Islet of Langerhans (tissue), 1 donor: ENCODE measurements around the gene RGL3.
"Not testable (repeated sequence)": the region's sequence is repeated elsewhere in the genome, so short reads cannot be mapped to it uniquely, and the experiment has no call there.

Experiments used
- FAIRE-seq: peaks from one replicate; lab custom pipeline; 2011; peaks lifted over from hg19 to GRCh38; lab: Jason Lieb, UNC

RGL3 gene

DNA sequence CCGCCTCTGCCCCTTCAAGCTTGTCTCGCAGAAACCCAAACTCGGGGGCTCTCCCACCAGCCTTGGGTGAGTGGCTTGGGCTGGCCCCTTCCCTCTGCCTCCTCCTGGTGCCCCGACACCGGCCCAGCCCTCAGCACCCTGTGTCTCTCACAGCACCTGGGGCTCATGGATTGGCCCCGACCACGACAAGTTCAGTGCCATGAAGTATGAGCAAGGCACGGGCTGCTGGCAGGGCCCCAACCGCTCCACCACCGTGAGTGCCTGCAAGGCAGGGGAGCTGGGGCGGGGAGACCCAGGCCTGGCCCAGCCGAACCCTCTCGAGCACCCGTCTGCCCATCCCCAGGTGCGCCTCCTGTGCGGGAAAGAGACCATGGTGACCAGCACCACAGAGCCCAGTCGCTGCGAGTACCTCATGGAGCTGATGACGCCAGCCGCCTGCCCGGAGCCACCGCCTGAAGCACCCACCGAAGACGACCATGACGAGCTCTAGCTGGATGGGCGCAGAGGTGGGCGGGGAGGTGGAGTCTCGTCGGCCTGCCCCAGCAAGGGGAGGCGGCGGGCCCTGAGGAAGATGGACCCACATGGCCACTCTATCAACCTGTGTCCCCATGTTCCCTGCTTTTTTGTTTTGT, 29.9 kb upstream of the RGL3 start:
- no peak for FAIRE-seq

DNA sequence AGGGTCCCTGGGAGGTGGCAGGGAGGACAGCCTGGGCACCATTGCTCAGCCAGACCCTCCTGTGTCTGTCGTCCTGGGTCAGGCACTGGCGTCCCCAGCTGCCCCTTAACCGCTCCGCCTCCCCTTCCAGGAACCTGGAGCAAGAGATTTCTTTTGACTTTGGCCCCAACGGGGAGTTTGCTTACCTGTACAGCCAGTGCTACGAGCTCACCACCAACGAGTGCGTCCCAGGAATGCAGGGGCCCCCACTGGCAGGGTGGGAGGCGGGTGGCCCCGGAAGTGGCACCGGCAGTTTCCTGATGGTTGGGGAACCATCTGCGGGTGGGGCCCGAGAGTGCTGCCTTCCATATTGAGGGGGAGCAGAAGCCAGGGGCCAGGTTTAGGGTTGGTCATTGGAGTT, 29.3 kb upstream of the RGL3 start:
- FAIRE-seq, result no peak

DNA sequence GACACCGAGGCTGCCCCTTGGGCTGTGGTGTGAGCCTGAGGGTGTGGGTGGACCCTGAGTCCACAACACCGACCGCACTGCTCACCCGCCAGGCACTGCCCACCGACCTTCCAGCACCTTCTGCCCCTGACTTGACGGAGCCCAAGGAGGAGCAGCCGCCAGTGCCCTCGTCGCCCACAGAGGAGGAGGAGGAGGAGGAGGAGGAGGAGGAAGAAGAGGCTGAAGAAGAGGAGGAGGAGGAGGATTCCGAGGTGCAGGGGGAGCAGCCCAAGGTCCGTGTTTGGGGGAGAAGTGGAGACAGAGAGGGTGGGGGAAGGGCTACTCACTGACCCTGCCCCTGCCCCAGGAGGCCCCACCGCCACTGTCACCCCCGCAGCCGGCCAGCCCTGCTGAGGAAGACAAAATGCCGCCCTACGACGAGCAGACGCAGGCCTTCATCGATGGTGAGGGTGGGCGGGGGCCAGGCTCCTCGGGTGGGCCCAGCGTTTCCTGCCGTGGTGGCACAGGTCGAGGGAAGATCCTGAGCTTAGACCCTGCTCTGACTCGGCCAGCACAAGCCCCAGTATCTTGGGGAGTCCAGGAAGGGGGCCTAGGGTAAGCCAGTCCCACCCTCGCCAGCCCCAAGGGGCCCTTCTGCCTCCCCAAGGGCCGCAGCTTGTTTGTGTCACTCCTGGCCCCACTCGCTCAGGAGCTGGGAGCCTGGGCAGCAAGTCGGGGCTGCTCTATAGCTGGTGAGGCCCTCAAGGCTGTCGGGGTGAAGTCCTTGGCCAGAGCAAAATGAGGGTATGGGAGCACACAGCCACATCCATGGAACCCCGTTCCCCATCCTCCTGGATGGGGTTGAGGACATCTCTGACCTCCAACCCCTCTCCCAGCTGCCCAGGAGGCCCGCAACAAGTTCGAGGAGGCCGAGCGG, 28.5 kb upstream of the RGL3 start:
- no peak for FAIRE-seq

DNA sequence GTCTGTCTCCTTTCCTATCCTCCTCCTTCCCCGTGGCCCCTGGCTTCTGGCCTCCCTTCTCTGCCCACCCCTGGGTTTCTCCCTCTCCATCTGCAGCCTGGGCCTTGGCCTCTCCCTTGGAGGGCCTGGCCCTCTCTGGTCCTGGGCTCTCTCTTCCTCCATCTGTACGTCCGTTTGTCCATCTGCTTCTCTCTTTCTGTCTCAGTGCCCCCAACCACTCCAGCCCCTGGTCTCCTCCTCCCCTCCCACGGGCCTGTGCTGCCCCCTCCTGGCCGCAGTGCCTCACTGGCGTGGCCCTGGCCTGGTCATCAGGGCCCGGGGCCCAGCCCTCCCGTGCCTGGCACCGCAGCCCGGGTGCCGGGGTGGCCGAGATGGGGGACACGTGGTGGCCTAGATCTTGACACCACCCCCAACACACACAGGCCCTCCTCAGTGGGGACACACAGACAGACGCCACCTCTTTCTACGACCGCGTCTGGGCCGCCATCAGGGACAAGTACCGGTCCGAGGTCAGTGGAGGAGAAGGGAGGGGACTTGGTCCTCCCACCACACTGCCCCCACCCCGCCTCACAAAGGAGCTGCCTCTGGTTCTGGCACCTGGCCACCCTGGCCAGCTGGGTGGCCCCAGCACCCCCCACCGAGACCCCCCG, 27.7 kb upstream of the RGL3 start:
- FAIRE-seq, result no peak

DNA sequence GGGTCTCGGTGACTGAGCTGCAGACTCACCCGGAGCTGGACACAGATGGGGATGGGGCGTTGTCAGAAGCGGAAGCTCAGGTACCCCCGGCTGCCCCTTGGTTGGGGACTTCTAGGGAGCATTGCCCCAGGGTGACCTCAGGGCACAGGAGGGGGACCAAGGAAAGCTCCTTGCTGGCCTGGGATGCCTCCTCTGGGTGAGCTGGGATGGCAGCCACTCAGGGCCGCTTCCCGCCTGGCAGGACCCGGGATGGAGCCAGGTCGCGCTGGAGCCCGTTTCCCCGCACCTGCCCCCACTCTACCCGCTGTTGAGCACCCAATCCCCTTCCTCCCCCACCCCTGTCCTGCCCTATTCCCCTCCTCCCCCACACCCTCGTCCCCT, 27.1 kb upstream of the RGL3 start:
- FAIRE-seq, result no peak

DNA sequence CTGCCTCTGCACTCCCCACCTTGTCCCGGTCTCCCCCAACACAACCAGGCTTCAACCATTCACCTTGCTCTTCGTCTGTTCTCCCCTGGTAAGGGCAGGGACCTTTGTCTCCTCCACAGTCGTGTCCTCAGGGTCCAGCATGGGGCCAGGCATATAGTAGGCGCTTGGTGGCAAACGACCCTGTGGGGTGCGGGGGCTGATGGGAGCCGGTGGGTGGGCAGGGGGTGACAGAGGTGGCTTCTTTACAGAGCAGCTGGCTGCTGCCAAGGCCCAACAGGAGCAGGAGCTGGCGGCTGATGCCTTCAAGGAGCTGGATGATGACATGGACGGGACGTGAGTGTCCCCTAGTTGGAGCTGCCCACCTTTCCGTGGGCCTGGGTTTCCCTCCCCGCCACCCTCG, 26.0 kb upstream of the RGL3 start:
- no peak for FAIRE-seq

DNA sequence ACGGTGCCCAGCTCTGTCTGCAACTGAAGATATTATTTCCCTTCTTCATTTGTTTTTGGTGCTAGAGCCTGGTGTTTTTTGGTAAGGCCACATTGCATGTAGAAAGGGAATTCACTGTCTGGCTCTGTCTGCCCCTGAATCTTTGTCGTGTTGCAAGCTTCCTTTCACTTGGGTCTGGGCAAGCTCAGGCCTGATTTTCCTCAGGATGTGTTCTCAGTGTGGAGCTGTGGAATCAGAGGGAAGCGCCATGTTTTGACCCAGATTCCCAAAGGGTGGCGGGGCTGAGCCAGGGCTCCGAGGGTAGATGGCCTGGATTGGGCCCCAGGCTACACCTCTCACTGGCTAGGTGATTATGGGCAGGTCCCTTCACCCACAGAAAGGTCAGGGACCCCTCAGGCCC, 24.9 kb upstream of the RGL3 start:
- no peak for FAIRE-seq

DNA sequence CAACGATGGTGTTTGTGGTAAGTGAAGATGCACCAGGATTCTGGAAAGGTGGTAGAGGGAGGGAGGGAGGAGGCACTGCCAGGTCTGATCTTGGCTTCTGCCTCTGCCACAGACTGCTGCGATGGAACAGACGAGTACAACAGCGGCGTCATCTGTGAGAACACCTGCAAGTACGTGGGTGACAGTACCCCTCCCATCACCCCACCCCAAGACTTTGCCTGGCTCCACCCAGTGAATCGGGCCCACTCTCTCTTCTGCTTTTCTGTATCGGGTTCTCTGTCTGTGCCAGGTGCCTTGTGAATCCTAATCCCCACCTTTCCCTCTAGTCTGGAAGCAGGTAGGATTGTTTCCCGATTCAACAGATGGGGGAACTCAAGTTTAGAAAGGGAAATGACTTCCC, 18.8 kb upstream of the RGL3 start:
- FAIRE-seq, result no peak

DNA sequence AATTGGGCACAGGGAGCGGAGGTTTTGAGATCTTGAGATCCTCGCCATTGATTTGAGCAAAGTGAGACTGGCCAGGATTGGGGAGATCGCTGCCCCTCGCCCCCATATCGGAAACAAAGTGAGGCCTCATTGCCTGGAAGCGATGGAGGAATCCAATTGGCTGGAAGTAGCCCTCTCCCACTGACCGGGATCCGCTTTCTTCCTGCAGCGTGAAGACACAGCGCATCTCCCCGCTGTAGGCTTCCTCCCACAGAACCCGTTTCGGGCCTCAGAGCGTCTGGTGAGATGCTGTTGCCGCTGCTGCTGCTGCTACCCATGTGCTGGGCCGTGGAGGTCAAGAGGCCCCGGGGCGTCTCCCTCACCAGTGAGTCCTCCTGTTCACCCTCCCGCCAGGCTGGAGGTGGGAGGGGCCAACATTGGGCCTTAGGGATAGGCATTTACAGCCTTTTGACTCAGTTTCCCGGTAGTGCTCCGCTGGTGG, 16.8 kb upstream of the RGL3 start:
- no peak for FAIRE-seq

DNA sequence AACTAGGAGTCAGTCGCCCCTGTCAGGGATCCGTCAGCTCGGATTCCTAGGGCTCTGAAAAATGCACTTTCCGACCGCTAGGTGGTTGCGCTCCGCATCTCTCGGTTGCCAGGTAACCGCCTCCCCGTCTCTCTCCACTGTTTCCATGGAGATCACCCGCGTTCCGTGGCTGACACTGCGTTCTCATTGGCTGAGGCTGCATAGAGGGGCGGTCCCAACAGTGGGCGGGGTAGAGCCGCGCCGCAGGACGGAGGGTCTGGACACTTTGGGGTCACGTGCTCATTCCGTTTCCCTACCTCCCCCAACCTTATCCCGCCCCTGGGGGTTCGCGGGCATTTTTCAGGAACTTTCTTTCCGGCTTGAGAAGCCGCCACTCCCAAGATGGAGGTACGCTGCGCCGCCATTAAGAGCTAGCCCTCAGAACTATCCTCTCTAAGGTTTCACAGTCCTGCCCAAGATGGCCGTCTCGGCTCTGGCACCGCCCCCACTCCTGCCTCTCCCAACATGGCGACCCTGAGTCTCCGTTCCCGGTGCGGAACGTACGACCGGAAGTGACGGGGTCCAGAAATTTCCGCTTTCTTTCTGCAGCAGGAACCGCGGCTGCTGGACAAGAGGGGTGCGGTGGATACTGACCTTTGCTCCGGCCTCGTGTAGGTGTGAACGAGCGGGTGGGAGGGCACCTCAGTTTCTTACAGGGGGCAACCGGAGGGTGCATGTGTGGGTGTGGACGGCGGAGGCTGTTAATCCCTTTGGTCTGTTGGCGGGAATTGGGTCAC, 16.1 kb upstream of the RGL3 start, which contains the start of the genes ODAD3 and PRKCSH:
TSS of gene ODAD3 (minus strand) at position 65 of the 776 bp plus-strand sequence. CDS start 105 bp downstream, outside the sequence.
TSS of gene PRKCSH (plus strand) at position 579 of the 776 bp plus-strand sequence. CDS start 483 bp downstream, outside the sequence.
- FAIRE-seq, result peak; percentile 93

DNA sequence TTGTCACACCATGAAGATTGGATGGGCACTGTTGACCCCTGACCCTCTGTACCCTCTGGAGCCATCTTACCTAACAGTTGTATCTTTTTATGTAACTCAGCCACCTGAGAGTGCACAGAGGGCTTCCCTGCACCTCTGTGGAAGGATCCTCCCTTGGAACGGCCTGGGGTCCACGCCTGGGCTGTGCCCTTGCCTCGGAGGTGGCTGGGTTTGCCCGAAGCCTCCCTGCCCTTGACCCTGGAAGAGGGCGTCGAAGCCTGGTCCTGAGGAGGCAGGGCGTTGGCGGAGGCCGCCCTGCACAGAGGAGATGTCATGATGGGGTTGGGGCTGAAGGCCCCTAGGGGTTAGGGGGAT, 15.6 kb upstream of the RGL3 start:
- no peak for FAIRE-seq

DNA sequence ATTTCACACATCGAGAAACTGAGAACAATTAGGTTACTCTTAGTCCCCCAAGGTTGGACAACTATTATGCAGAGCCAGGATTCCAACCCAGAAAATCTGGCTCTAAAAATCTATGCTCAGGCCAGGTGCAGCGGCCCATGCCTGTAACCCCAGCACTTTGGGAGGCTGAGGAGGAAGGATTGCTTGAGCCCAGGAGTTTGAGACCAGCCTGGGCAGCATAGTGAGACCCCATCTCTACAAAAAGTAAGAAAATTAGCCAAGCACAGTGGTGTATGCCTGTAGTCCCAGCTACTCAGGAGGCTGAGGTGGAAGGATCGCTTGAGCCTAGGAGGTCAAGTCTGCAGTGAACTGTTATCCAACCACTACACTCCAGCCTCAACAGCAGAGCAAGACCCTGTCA, 14.4 kb upstream of the RGL3 start:
- FAIRE-seq, result not testable (repeated sequence)

DNA sequence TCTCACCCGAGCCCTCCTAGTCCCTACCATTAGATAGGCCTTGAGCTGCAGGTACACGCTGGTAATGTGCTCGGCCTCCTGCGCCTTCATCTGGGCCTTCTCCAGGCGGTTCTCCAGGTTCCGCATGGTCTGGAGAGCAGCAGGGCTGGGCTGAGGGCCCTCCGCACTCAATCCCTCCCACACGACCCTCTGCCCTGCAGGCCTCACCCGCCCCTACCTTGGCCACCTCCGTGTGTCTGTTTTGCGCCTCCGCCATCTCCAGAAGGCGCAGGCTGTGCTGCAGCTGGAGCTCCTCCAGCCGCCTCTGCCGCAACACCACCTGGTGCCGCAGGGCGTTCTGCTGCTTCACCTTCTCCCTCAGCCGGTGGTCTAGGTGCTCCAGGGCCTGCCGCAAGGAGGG, 7.5 kb upstream of the RGL3 start:
- FAIRE-seq, result no peak

DNA sequence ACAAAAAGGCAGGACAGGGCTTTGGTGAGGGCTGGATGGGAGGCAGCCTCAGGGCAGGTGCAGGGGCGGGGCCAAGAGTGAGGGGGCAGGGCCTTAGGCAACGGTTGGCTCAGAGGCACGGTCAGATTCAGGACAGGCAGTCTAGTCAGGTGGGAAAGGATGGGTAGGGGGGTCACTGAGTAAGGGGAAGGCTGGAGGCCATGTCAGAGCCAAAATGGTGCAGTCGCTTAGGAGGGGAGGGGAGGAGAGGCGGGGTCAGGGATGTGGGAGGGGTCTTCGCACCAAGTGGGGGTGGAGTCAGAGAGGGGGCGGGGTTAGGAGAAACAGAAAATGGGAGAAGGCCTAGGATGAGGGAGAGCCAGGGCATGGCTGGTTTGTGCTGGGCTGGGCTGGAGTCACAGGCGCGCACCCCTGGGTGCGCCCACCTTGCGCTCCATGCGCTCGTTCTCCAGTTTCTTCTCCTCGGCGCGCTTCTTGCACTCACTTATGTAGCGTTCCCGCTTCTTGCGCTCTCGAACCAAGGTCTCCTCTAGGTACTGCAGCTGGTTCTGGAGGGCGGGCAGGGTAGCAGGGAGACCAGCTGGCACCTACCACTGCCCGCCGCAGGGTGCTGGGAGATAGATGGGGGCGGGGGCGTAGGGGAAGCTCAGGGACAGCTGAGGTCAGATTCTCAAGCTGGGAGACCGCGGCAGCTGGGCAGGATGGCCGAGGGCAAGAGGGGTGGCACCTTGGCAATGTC, 6.8 kb upstream of the RGL3 start:
- FAIRE-seq, result no peak

DNA sequence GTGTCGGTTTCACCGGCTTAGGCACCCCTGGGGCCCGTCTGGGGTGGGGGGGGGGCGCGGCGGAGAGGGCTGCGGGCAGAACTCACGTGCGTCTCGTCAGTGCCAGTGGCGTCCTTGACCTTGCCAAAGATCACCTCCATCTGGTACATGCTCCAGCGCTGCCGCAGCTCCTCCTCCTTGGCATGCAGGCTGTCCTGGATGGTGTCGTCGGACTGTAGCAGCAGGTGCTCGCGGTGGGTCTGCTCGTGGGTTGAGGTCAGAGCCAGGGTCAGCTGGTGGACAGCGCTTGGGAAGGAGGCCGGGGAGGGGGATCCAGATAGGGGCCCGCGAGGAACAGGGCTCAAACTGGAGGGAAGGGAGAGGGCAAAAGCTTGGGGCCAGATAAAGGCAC, 4.7 kb upstream of the RGL3 start:
- no peak for FAIRE-seq

DNA sequence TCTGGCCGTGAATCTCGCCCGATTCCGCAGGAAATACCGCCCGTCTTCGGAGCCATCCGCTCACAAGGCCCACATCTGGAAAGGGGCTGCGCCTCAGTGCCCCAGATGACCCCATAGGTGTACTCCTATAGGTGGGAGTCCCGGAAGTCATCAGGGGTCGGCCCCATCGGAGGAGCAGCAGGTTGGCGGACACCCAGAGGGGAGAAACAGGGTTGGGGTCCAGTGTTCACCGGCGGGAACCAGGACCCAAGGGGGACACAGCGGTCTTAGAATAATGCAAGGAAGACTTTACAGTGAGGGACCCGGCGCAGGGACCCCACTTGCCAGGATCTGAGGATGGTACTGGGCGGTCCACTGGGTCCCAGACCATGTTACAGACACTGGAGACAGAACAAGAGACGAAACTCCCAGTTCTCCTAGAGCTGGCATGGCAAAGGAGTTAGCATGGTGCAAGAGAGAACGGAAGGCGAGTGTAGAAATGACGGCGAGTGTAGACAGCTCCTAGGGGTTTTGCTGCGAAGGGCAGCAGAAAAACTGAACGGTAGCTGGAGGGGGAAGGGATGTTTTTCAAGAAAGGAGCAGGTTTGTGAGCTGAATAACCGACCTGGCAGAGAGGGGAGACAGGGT, 4.2 kb upstream of the RGL3 start:
- FAIRE-seq, result no peak

DNA sequence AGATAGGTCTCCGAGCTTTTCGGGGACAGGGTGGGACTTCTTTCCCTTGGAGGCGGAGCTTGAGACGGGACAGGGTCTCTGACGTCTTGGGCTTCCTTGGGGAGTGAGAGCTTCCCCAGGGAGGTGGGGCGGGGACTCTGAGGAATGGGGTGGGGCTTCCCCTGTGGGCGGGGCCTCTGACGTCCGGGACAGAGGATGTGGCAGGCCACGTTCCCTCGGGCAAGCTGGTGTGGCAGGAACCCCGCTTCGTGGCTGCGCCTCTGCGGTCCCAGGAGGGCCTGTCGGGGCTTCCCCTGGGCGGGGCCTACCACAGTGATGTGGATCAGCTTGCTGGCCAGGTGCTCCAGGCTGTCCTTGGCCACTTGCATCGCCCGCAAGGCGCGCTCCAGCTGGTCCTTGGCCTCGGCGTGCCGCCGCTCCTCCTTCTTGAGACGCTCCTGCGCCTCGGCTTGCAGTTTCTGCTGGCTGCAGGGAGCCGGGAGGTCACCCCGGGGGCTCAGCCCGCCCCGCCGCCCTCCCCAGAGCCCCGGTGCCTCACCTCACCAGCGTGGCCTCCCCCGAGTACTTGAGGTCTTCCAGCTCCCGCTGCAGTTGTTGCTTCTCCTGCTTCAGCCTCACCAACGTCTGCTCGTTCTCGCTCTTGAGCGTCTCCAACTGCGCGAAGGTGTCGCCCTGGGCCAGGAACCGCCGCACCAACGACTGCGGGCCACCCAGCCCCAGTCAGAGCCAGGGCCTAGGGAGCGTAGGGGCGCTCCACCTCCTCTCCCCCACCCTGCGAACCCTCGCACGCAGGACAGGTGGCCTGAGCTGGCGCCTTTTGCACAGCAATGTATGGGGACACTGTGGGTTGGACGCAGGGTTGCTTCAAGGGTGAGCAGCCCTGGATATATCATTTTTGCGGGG, 3.3 kb upstream of the RGL3 start:
- FAIRE-seq, result no peak

DNA sequence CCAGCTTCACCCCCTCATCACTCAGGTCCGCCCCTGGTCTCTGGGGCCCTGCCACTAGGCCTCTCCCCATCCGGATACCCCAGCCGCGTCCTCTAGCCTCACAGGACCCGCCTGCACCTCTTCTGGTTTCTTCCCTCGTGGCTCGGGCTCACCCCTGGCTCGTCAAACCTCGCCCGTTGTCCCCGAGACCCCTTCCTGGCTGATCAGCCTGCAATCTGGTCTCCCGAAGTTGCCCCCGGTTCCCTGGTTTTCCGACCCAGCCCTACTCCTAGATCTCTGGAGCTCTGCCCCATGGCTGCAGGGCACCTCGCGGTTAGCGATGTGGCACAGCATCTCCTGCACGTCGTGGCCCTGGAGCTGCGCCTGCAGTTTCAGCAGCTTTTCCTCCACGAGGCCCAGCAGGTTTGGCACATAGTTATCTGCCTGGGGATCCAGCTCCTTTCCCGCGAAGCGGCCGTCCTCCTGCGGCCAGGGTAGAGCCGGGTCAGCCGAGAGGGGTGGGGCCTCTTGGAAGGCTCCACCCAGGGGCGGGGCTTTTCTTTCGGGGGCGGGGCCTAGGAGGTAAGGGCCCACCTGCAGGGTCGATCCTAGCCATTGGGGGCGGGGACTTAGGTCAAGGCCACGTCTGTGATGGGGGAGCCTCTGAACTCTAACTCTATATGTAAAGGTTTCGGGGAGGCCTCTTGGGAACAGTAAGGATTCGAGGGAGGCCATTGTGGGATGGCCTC, 2.4 kb upstream of the RGL3 start:
- FAIRE-seq, result no peak
